CD4-positive, alpha-beta T cell treated with Interleukin-15 for 1 hour (primary cell): ENCODE data around the gene MROH2A.

ENCODE experiments used
- DNase-seq: peaks from one replicate; pipeline ENCODE4 v3.0.0-alpha.2; 2020

The MROH2A gene

GRCh38 chr2:233802132-233802815 is 24.1 kb downstream of the MROH2A start:
- DNase-seq, result no peak

- DNase-seq, result no peak
Measured at GRCh38 chr2:233803292-233803911, 25.3 kb downstream of the MROH2A start.

GRCh38 chr2:233803994-233804393 is 25.9 kb downstream of the MROH2A start:
- DNase-seq, result no peak

- no peak for DNase-seq
Measured at GRCh38 chr2:233807215-233807865, 29.2 kb downstream of the MROH2A start.

- DNase-seq, result no peak
Measured at GRCh38 chr2:233807966-233808935, 30.1 kb downstream of the MROH2A start.

GRCh38 chr2:233810385-233810784 is 32.3 kb downstream of the MROH2A start:
- no peak for DNase-seq

- DNase-seq, result no peak
Measured at GRCh38 chr2:233811087-233811486, 33.0 kb downstream of the MROH2A start.

- no peak for DNase-seq
Measured at GRCh38 chr2:233811732-233812131, 33.6 kb downstream of the MROH2A start.

- DNase-seq, result no peak
Measured at GRCh38 chr2:233813236-233814055, 35.3 kb downstream of the MROH2A start.

- DNase-seq, result no peak
Measured at GRCh38 chr2:233814056-233814835, 36.1 kb downstream of the MROH2A start.

- DNase-seq, result no peak
Measured at GRCh38 chr2:233815861-233816260, 37.7 kb downstream of the MROH2A start.

GRCh38 chr2:233816334-233816733 is 38.2 kb downstream of the MROH2A start:
- no peak for DNase-seq

GRCh38 chr2:233816771-233817170 is 38.6 kb downstream of the MROH2A start:
- DNase-seq, result no peak

GRCh38 chr2:233817361-233817911 is 39.3 kb downstream of the MROH2A start:
- no peak for DNase-seq

GRCh38 chr2:233817995-233818638 is 40.0 kb downstream of the MROH2A start:
- DNase-seq, result no peak

GRCh38 chr2:233818639-233819621 is 40.8 kb downstream of the MROH2A start:
- no peak for DNase-seq

GRCh38 chr2:233819884-233820773 is 42.0 kb downstream of the MROH2A start:
- no peak for DNase-seq

GRCh38 chr2:233820774-233821105 is 42.6 kb downstream of the MROH2A start:
- no peak for DNase-seq
